NK-92 (cell line): ENCODE measurements around the gene CCDC13.

Source experiments
- DNase-seq: peaks from one replicate; lab custom pipeline; 2025; ENCODE audit not compliant: unreplicated experiment; lab: John Stamatoyannopoulos, UW

The CCDC13 gene

GRCh38 chr3:42734263-42734860, 38.7 kb downstream of the CCDC13 start:
- DNase-seq: no peak

DNA sequence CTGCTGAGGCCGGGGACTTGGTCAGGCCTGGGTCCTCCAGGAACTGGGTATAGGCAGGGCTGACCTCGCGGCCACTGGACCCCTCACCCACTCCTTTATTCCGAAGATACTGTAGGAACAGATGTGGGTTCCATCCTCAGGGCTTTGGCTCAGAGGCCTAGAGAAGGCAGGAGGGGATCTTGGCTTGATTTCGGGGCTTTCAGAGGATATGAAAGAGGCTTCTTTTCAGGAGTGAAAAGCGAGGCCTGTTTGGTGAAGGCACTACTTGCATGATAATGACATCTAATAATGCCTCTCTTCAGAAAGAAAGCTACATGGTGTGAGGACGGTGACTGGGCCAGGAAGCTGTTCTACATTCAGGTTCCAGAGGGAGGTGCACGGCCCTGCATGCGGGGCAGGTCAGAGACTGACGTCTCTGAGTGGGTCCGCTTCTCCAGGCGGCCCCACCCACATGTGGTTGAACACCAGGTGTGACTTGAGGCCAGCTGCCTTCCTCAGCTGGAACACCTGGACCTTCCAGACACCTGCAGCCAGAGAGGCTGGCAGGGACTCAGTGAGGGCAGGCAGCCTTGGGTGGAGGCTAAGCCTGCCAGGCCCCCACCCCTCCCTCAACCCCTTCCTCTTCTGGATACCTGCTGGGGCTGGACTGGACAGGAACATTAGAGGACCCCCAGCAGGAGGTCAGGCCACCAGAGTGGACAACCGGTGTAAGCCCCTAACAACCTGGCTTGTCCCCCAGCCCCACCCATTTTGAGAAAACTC, 39.4 kb downstream of the CCDC13 start:
- no peak for DNase-seq

- DNase-seq: no peak
Observed at GRCh38 chr3:42732829-42733459, 40.1 kb downstream of the CCDC13 start.

GRCh38 chr3:42732196-42732828, 40.7 kb downstream of the CCDC13 start:
- DNase-seq: no peak

GRCh38 chr3:42731476-42732195, 41.4 kb downstream of the CCDC13 start:
- no peak for DNase-seq

- no peak for DNase-seq
Observed at GRCh38 chr3:42730706-42731420, 42.2 kb downstream of the CCDC13 start.

DNA sequence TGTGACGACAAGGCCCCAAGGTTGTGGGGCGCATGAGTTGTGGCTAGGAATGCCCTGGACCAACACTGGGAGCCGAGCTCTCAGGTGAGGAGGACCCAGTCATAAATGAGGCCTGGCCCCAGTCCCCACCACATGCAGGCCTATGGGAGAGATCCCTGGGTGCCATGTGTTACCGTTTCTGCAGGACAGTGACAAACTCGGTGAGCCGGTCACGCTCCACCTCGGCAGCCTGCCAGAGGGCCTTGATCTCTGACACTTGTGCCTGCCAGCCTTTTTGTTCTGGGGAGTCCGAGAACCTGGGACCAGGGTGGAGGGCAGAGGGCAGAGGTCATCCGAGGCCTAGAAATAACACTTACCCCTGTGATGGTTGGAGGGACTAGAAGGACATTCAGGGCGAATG, 42.8 kb downstream of the CCDC13 start:
- DNase-seq: no peak

DNA sequence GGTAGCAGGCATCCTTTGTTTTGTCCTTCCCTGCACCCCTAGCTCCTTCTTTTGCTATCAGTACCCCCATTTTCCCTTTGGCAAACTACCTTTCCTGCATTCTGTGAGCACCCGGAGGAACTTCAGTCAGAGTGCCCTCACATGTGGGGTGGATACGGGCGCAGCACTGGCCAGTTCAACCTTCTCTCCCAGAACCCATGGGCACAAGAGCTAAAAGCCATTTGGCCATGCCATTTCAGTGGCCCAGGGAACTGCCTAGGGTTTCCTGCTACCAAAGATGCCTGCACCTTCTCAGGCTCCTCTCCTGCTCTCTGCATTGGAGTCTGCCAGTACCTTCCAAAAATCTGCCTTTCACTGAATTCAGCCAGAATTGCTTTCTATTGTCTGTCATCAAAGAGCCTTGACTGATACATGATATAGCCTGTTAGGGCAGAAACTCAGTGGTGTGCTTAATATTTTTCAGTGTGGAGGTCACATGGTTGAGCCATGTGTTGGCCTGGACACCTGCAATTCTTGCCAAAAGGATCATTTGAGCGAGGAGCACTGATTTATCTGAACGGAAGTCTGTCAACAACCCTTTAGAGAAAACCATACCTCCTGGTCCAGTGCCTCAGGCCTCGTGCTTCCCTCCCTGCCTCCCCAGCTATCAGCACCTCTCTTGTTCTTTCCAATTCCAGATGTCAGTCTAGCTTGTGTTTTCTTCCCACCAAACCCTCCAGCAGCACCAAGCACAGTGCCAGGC, 43.5 kb downstream of the CCDC13 start:
- DNase-seq: no peak

DNA sequence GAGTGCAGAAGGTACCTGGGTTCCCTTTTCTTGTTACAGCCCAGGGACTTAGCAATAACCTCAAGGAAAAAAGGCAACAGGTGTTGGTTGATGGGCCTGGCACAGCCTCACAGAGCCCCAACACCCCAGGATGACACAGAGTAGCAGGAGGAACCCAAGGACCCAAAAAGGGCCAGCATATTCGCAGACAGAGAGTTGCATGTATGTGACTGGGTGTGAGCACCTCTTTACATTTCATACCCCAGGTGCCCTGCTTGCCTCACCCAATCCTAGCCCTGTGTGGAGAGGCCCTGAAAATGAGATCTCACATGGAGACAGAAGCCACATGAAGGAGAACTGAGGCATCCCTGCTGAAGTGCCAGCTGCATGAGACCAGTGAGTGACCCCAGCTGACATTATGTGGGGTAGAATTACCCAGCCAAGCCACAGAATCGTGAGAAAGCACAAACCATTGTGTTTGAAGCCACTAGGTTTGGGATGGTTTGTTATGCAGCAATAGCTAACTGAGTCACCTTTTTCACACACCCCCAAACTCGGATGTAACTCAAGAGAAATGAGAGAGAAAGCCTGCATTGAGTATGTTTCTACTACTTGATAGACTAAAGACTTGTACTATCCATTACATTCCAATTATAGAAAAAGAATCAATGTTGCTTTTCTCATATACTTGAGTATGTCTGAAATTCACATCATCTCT, 44.2 kb downstream of the CCDC13 start:
- no peak for DNase-seq

DNA sequence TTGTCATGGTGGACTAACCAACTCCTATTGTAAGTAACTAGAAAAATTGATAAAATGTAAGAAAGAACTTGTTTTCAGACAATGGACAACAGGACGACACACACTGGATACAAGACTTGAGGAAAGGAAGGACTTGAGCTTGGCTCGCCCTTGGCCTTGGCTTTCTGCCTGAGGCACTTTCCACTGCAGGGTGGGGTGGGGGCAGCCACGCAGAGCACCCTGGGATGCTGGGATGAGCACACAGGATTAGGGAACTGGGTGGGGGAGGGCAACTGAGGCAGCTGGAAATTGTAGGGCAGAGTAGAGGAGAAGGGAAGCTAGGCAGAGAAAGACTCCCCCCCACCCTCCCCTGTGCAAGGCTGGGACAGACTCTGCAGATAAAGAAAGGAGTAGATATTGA, 45.0 kb downstream of the CCDC13 start:
- DNase-seq: no peak

DNA sequence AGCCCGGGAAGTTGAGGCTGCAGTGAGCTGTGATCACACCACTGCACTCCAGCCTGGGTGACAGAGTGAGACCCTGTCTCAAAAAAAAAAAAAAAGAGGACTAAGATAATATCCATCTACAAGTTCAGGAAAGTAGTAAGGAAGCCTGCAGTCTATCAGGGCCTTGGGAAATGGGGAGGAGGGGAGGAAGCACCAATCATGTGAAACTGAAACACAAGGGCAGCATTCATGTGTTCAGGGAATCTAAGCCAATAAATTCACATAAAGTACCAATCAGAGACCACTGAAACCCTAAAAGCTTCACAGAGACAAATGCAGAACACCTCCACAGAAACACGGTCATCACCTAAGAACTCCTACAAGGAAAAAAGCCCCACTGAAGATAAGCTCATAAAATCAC, 47.6 kb downstream of the CCDC13 start:
- no peak for DNase-seq

GRCh38 chr3:42723219-42723618, 49.8 kb downstream of the CCDC13 start:
- DNase-seq: no peak
